OCI-LY1 (cell line): Measurements from ENCODE around the gene LRR1.

Experiments
- EZH2 ChIP-seq: fragments of 200-600 bp; sonication (generic), shearing (Covaris generic); IDR thresholded peaks from 2 replicates; pipeline ENCODE4 v1.8.0; 2017; ENCODE audit warnings: borderline replicate concordance, mixed run types, mild to moderate bottlenecking, antibody characterized with exemption, low read length, moderate library complexity, mixed read lengths
- TF ChIP-seq, protein P1 (sequence below): fragments of 200-600 bp; sonication (generic), shearing (Covaris generic); IDR thresholded peaks from 2 replicates; pipeline ENCODE4 v1.5.1; 2017; ENCODE audit warnings: mild to moderate bottlenecking, antibody characterized with exemption, low read length, moderate library complexity, mixed read lengths

DNA sequence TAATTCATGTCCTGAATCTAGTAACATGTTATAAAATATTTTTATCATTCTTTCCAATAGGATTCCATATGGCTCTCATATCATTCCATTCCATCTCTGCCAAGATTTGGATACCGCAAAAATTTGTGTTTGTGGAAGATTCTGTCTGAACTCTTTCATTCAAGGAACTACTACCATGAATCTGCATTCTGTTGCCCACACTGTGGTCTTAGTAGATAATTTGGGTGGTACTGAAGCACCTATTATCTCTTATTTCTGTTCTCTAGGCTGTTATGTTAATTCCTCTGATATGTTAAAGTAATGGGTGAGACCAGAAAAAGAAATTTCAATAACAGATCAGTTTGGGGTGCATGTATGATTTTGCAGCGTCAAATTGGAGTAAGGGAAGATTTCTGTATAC, 15.5 kb downstream of the LRR1 start:
- TF ChIP-seq, protein P1, sequence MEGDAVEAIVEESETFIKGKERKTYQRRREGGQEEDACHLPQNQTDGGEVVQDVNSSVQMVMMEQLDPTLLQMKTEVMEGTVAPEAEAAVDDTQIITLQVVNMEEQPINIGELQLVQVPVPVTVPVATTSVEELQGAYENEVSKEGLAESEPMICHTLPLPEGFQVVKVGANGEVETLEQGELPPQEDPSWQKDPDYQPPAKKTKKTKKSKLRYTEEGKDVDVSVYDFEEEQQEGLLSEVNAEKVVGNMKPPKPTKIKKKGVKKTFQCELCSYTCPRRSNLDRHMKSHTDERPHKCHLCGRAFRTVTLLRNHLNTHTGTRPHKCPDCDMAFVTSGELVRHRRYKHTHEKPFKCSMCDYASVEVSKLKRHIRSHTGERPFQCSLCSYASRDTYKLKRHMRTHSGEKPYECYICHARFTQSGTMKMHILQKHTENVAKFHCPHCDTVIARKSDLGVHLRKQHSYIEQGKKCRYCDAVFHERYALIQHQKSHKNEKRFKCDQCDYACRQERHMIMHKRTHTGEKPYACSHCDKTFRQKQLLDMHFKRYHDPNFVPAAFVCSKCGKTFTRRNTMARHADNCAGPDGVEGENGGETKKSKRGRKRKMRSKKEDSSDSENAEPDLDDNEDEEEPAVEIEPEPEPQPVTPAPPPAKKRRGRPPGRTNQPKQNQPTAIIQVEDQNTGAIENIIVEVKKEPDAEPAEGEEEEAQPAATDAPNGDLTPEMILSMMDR: no peak
- TF ChIP-seq EZH2: no peak
